NCI-H2107 (cell line): ENCODE results near the gene WDR12.
"Not testable (repeated sequence)": the region's sequence is repeated elsewhere in the genome, so short reads cannot be mapped to it uniquely, and the experiment has no call there.

Source experiments
- DNase-seq: peaks from one replicate; lab custom pipeline; 2025; lab: John Stamatoyannopoulos, UW

WDR12 gene

DNA sequence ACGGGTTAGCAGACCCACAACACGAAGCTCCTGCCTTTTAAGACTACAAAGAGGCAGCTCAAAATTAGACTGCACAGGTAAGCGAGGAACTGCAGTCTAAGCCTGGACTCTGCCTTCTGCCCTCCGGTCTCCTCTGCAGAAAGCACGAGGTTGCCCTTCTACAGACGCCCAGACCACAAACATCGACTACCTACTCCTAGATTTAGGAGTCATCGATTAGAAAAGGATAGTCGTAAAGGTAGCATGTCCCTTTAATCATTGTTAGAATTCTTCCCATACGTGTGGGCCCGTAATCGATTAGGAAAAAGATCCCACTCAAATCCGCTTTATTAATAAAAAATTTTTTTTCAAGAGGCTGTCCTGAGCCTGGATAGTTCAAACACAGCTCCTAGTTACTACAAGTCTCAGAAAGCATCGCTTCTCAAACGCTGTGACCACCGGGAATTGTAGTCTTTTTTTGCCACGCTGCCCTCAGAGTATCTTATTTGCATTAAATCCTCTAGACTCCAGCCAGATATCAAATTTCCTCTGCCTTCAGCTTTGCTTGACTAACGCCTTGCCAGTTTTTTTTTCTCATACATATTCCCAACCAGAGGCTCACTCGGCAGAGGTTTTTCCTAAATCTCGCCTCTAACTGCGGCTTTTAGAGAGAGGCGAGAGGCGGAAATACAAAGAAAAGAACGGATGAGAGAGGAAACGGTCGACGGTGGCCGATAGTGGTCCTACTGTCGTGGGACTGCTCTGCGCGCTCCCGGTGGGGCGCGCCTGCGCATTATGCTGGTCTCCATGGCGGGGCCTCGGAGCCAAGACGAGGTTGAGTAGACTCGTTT is at the start of gene WDR12, which contains the start of gene CARF:
Gene WDR12, minus strand, starts transcription at position 162 of the 830 bp plus-strand sequence. CDS start 197 bp downstream, outside the sequence.
Gene CARF, plus strand, starts transcription at position 764 of the 830 bp plus-strand sequence. CDS start 29,628 bp downstream, outside the sequence.
- peak; percentile 77 for DNase-seq

DNA sequence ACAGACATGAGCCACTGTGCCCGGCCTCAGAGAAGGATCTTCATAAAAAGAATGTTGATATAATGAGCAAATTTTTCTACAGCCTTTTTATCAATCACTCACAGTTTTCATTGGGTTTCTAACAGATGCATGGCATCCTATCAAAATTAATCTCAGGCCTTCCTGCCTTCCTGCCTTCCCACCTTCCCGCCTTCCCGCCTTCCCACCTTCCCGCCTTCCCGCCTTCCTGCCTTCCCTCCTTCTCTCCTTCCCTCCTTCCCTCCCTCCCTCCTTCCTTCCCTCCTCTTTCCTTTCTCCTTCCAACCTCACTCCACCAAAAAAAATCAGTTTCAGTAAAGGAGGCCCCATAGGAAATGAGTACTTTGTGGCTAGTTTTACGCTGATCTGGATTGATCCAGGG is 49.1 kb upstream of the WDR12 start:
- DNase-seq: no peak

DNA sequence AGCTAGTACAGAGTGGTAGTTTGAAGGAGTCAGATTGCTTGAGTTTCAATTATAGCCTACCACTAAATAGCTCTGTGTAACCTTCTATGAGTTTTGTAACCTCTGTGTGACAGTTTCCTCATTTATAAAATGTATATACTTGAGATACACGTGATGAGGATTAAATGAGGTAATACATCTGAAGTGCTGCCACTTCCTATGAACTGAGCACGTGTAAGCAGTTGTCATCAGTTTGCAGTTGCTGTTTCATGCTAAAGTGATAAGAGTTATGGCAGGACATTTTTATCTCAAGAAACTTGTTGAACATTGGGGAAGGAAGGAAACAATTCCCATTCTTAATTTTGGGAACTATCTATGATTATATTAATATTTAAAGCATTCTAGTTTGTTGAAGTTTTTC is 39.1 kb upstream of the WDR12 start:
- DNase-seq: no peak

DNA sequence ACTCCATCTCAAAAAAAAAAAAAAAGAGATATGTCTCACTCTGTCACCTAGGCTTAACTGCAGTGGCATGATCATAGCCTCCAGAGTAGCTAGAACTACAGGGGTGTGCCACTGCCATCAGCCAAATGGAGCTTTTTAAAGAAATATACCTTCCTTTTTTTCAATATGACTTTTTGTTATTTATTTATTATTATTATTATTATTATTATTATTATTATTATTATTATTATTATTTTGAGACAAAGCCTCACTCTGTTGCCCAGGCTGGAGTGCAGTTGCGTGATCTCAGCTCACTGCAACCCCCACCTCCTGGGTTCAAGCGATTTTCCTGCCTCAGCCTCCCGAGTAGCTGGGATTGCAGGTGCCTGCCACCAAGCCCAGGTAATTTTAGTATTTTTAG is 37.9 kb upstream of the WDR12 start:
- not testable (repeated sequence) for DNase-seq

DNA sequence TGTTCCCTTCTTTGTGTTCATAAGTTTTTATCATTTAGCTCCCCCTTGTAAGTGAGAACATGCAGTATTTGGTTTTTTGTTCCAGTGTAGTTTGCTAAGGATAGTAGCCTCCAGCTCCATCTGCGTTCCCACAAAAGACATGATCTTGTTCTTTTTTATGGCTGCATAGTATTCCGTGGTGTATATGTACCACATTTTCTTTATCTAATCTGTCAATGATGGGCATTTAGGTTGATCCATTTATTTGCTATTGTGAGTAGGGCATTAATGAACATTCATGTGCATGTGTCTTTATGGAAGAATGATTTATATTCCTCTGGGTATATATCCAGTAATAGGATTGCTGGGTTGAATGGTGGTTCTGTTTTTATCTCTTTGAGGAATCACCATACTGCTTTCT is 34.0 kb upstream of the WDR12 start:
- DNase-seq: no peak

DNA sequence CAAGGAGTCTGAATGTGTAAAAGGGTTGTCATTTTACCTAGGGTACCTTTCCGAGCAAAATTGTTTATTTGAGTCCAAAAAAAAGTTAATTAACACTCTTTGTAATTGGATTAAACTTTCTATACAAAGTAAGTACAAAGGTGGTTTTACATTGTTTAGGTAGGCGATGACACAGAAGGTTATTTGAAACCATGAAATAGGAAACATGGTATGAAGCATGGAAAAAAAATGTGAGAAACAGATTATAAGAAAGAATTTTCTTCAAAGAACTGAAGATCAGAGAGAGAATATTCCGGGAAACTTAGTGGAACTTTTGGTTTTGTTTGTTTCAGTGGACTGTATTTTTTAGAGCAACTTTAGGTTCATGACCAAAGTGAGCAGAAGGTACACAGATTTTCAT is 33.3 kb upstream of the WDR12 start:
- no peak for DNase-seq

DNA sequence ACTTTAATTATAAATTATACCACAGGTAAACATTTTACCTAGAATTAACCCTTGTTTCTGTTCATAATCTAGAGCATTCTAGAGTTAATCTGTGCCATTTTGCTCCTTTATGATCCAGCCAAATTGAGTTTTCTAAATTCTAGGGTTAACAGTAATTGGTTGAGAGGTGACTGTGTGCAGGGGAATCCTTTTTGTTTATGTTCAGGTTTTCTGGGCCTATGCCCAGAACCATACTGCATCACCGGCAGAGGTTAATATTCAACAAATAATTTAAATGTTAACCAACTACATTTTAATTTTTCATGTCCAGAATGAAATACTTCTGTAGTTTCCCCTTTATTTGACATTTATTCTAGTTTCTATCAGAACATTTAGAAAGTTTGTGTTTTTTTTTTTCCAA is 32.9 kb upstream of the WDR12 start:
- no peak for DNase-seq

DNA sequence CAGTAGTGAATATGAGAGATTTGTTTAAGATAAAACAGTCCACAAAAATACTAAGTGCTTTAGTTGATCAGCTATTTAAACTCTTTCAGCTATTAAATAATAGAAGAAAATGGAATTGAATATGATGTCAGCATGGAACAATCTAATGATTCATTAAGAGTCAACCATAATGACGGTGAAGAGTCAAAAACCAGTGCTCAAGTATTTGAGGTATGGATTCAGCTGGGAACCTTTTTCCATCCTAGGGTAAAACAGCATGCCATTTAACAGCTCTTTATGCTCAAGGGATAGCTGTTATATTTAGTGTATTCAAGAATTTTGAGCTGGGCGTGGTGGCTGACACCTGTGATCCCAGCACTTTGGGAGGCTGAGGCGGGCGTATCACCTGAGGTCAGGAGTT is 30.3 kb upstream of the WDR12 start:
- no peak for DNase-seq

DNA sequence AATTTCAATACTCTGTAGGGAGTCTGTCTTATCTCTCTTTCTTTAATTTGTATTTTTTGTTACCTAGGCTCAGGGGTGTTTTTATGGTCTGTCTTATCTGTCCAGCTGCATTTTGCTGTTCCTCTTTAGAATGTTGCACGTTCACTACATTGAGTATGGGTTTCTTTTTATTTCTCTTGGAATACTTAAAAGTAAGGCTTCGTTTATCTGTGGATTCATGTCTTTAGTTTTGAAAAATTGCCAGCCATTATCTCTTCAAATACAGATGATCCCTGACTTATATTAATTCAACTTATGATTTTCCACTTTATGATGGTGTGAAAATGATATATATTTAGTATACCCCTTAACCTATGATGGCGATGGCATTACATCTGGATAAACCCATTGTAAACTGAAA is 27.5 kb upstream of the WDR12 start:
- DNase-seq: no peak

DNA sequence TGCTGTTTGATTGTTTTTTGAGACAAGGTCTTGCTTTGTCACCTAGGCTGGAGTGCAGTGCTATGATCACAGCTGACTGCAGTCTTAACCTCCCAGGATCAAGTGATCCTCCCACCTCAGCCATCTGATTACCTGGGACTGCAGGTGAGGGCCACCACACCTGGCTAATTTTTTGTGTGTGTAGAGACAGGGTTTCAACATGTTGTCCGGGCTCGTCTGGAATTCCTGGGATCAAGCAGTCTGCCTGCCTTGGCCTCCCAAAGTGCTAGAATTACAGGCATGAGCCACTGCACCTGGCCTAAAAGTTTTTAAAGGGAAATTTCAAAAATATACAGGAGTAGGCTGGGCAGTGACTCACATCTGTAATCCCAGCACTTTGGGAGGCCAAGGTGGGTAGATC is 23.0 kb upstream of the WDR12 start:
- DNase-seq: no peak

DNA sequence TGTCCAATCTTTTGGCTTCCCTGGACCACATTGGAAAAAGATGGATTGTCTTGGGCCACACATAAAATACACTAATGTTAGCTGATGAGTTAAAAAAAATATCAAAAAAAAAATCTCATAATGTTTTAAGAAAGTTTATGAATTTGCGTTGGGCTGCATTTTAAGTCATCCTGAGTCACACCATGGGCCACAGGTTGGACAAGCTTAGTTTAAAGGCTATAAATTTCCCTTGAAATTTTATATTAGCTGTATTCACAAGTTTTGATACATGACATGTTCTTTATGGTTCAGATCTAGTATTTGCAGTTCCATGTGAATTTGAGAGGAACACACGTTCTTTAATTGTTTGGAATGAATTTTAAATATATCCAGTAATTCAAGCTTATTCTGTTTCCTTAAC is 22.5 kb upstream of the WDR12 start:
- no peak for DNase-seq

DNA sequence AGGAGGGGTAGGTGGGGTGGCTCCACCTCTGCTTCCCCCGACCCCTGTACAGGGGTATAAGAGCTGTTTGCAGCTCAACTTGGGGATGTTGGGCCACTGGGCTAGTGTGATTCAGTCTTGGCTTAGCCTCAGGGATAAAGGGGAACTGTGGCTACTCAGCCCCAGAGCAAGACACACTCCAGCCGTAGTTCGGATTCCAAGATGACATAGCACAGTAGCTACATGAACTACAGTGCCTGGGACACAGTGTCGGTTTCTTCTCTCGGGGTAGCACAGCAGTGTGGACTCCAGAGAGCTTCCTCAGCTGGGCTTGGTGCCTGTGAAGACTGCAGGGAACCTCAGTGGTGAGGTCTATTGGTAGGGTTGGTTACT is 21.7 kb upstream of the WDR12 start:
- DNase-seq: no peak

DNA sequence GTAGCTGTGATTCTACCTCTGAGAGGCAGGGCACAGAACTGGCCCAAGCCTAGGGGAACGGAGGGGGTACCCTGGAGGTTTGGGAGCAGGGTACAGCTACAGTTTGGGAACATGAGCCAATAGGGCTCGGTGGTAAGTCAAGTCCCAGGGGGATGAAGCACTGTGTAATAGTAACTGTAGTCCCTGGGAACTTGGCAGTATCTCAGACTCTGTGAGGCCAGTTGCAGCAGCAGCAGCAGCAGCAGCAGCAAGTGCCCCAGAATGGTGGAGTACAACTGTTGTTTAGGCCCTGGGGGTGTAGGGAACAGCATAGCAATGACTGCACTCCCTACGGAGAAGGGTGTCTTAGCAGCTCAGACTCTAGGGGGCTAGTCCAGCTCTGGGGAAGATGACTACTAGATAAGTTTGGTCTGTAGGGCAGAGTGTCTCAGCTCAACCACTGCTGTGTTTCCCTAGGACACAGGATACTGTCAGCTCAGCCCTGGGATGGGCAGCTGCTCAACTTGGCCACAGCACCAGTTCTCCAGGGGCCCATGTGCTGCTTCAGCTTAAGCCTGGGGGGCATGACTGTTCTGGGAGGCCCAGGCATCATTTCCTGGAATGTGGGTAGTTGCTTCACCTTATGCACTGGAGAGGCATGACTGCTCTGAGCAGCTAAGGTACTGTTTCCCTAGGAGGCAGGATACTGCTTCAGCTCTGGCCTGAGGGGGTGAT is 21.1 kb upstream of the WDR12 start:
- DNase-seq: no peak

DNA sequence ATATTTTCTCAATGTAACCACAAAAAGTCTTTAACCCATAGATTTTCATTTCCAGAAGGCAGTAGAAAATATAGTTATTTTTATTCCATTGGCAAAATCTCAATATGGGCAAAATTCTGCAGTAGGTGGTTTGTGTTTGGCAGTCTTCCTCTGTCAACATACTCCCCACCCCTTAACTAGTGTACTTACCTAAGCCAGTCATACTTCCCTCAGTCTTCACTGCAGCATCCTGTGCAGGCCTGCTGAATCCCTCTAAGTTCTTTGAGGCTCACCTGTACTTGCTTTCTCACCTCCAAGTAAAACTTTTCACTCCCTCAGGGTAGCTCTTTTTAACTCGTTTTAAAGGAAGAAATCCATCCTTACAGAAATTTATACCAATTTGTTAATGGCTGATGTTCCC is 7.4 kb upstream of the WDR12 start:
- DNase-seq: no peak

DNA sequence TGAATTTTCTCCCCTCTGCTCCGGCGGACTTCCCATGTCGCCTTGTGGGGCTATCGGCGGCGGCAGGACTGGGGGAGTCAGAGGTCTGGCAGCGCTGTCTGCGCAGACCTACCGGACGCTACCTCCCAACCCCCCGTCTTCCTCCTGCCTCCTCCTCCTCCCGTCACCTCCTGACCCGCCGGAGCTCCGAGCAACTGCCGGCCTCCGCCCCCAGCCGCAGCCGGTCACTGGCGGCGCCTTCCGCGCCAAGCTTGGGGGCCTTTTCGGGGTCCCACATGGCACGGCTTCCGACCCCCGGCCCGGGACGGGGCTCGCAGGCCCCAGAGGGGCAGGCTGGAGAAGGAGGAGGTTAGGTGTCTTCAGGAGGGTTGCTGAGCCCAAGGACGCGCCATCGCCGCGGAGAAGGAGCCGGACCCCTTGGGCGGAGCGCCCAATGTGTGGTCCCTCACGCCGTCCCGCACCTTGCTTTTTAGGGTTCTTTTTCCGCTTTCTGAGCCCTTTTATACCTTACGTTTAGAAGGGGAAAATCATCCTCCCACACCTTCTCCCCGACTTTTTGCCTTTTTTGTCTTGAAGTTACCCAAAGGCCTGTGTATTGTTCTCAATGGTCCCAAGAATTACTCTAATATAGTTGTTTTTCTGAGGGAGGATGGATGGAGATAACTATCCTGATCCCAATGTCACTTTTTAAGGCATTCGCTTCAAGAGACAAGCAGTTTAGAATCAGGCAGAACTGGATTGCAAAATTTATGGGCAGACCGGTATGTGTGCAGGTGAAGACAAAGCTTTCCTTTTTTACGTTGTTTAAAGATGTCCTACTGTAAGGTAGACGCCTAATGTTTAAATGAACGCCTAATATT is 1.1 kb upstream of the WDR12 start:
- DNase-seq: not testable (repeated sequence)

DNA sequence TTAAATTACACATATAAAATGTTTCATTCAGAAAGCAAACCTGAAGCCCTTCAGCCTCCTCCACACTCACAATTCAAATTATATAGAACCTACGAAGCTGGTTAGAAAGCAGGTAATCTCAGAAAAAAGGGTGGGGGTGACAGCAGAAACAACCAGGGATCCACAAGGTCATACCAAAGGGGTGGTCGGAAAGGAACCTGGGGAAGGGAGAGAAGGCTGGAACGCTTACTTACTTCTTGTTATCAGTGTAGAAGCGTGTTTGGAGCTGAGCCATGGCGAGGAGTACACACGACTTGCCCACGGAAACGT is 316 bp downstream of the WDR12 start:
- no peak for DNase-seq

DNA sequence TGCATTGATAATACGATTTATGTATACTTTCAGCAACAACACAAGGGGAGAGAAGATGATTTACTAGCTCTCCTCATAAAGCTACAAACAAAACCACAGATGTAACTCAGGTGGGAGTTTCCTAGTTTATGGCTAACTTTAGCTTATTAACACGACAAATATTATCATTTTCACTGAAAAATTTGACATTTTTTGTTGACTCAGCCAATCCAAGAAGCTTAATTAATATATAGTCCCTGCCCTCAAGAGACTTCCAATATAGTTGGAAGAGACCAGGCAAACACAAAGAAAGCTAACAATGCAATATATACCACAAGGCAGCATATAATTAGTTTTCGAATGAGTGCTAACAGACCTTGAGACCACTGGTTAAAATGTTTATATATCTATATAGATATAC is 775 bp downstream of the WDR12 start:
- no peak for DNase-seq

DNA sequence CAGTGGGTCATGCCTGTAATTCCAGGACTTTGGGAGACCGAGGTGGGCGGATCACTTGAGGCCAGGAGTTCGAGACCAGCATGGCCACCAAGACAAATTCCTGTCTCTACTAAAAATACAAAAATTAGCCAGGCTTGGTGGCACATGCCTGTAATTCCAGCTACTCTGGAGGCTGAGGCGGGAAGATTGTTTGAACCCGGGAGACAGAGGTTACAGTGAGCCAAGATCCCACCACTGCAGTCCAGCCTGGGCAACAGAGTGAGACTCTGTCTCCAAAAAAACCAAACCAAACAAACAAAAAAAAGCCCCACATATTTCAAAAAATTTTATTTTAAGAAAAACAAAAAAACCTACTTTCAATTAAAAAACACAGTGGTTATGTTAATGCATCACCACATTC is 1.2 kb downstream of the WDR12 start:
- DNase-seq: not testable (repeated sequence)

DNA sequence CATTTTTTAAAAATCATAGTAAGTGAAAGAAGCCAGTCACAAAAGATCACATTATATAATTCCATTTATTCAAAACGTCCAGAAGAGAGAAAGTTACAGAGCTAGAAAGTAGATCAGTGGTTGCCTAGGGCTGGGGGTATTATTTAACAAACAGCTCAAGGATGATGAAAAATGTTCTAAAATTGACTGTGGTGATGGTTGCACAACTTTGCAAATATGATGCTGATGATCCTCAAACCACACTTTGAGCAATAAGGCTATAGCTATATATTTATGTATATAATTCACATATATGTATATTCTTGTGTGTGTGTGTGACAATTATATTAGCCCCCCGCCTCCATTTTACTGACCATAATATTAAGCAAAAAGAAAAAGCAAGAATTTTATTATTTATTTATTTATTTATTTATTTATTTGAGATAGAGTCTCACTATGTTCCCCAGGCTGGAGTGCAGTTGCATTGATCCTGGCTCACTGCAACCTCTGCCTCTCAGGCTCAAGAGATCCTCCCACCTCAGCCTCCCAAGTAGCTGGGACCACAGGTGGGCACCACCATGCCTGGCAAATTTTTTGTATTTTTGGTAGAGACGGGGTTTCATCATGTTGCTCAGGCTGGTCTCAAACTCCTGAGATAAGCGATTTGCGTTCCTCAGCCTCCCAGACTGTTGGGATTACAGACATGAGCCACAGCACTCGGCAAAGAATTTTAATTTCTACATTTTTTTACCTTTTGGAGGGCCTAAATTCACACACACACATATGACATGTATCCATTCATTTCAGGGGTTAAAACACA is 1.9 kb downstream of the WDR12 start:
- no peak for DNase-seq

DNA sequence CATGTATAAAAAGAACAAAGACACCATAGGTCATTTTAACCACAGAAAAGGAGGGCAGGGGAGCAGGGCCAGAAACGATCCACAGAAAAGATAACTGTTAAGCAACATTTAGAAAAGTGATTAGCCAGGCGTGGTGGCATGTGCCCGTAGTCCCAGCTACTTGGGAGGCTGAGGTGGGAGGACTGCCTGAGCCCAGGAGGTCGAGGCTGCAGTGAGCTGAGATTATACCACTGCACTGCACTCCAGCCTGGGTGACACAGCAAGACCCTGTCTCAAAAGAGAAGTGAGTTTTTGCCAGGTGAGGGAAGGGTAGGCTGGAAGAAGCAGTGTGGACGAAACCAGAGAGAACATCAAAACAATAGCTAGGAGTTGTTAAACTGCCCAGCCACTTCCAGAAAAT is 3.3 kb downstream of the WDR12 start:
- DNase-seq: no peak

DNA sequence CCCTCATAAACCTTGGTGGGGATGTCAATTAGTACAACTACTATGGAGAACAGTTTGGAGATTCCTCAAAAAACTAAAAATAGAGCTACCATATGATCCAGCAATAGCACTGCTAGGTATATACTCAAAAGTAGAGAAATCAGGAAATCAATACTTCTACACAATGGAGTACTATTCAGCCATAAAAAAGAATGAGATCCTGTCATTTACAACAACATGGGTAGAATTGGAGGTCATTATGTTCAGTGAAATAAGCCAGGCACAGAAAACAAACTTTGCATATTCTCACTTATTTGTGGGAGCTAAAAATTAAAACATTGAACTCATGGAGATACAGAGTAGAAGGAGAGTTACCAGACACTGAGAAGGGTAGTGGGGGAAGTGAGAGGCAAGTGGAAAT is 6.0 kb downstream of the WDR12 start:
- DNase-seq: not testable (repeated sequence)

DNA sequence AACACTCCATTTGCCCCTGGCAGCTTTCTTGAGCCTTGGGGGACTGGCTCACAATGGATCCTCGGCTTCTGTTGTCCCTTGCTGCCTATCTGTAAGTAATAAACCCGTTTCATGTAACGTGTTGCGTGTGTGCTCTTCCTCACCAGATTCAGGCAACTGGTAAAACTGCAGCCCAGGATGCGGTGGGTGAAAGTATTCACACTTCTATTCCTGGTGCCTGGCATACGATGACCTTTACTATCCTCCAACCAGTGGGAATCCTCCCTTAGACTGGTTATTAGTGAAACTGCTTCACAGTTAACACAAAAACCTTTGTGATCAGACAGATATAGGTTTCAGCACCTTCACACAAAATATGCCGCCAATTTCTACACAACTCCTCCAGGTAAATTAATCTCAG is 26.3 kb downstream of the WDR12 start:
- DNase-seq: no peak
